Testis (tissue), 3 donors: ENCODE measurements around the gene DDX49. TPM values are rescaled to one million over a fixed set of nuclear protein-coding genes. Genes with fewer than 3 reads are reported as not detected.

ENCODE experiments used
- DNase-seq: peaks from one replicate; pipeline ENCODE4 v3.0.0-alpha.2; 2019
- H3K27ac ChIP-seq, 2 donors: fragments of 200-600 bp; sonication (generic); one replicate each; pipeline ENCODE4 v1.5.1; 2019
- H3K27me3 ChIP-seq: fragments of 200-600 bp; sonication (generic); one replicate; pipeline ENCODE4 v1.5.1; 2019
- H3K36me3 ChIP-seq: fragments of 200-600 bp; sonication (generic); one replicate; pipeline ENCODE4 v1.5.1; 2017; ENCODE audit warnings: low read depth; ENCODE audit errors: missing control alignments
- H3K4me1 ChIP-seq: fragments of 200-600 bp; sonication (generic); one replicate; pipeline ENCODE4 v1.5.1; 2019
- H3K4me3 ChIP-seq, 2 donors: fragments of 200-600 bp; sonication (generic); one replicate each; pipeline ENCODE4 v1.5.1; 2017 to 2019
- H3K9me3 ChIP-seq: fragments of 200-600 bp; sonication (generic); one replicate; pipeline ENCODE4 v1.5.1; 2017
- CTCF ChIP-seq, 3 experiments: fragments of 450-650 bp in 2 of 3; fragments of 200-600 bp in 1 of 3; sonication (generic) in 1 of 3; IDR thresholded peaks; one replicate each; pipeline ENCODE4 v1.5.1; 2016 to 2019; ENCODE audit warnings: antibody characterized with exemption in 3 of 3, mild to moderate bottlenecking in 2 of 3, moderate library complexity in 1 of 3
- POLR2A ChIP-seq: fragments of 450-650 bp; IDR thresholded peaks from one replicate; pipeline ENCODE4 v1.6.1; 2017; ENCODE audit warnings: antibody characterized with exemption, mild to moderate bottlenecking, moderate library complexity
- WGBS, 2 donors: methylation state at CpG; one replicate each; pipeline ENCODE4 v1.1.5; 2018; 5-methylcytosine and 5-hydroxymethylcytosine counted together
- intact Hi-C: fragments of 100-400 bp; cut with DNase I; formaldehyde crosslinking; loops from one replicate; pipeline ENCODE4 v1.15.1; 2023; ENCODE audit warnings: low total_unique reads
- polyA plus RNA-seq: library from polyadenylated mRNA; stranded (reverse); fragments of 350-450 nt; fragmentation: Illumina TruSeq; extraction: RNeasy Lipid Tissue Mini Kit (QIAGEN cat#74804); gene quantifications from one replicate; pipeline ENCODE4 v1.2.3, GENCODE V29; 2014; ENCODE audit warnings: low read depth, low replicate concordance; ENCODE audit not compliant: insufficient read depth
- total RNA-seq, 2 donors: library from RNA; depleted of rRNA; stranded (reverse); fragments of >200 nt; gene quantifications; one replicate each; pipeline ENCODE4 v1.2.3, GENCODE V29; 2016

The DDX49 gene
- total and polyA plus RNA-seq, 3 donors from 2014 or later, result 65.6 to 95.6 (median 84.8) TPM

DNA sequence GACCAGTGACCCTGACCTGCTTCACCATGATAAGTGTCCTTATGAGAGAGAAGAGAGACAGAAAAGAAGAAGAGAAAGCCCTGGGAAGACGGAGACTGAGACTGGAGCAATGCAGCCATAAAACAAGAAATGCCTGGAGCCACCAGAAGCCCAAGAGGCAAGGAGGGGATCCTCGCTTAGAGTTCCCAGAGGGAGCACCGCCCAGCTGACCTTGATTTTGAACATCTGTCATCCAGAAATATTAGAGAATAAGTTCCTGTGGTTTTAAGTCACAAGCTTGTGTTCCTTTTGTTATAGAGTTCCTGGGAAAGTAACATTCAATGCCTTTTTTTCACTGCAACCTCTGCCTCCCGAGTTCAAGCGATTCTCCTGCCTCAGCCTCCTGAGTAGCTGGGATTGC lies 43.8 kb upstream of the DDX49 start:
- Histone ChIP-seq H3K27me3 (no peaks in the 10 kb centered on the region), H3K27ac (no peak overlapping the region), H3K4me1 (peaks cover 8% of the 10 kb centered on the region), H3K4me3 (no peak overlapping the region), H3K9me3 (no peaks in the 10 kb centered on the region), H3K36me3 (no peaks in the 10 kb centered on the region)
- intact Hi-C loops, result no loop called here
- WGBS, 2 donors, result 61 to 71% methylated on average over 5 of the region's 5 CpGs
- TF ChIP-seq CTCF (IDR thresholded peaks at IDR 0.05), result no peak
- TF ChIP-seq POLR2A, result no peak
- DNase-seq, result no peak

- Histone ChIP-seq H3K4me1 (peaks cover 2% of the 10 kb centered on the region), H3K9me3 (no peaks in the 10 kb centered on the region), H3K36me3 (no peaks in the 10 kb centered on the region), H3K27me3 (no peaks in the 10 kb centered on the region), H3K27ac (no peak overlapping the region), H3K4me3 (no peak overlapping the region)
- 96 to 97% methylated on average over 7 of the region's 7 CpGs for WGBS, 2 donors
- no peak for DNase-seq
- TF ChIP-seq CTCF (IDR thresholded peaks at IDR 0.05) (no peak), POLR2A (no peak)
- intact Hi-C loops, result no loop called here
Observed at GRCh38 chr19:18876865-18877264, 42.6 kb upstream of the DDX49 start.

- 92 to 96% methylated on average over 17 to 25 of the region's 25 CpGs for WGBS, 2 donors
- no peak for TF ChIP-seq POLR2A
- no peak for TF ChIP-seq CTCF (IDR thresholded peaks at IDR 0.05)
- H3K36me3 ChIP-seq, result no peaks in the 10 kb centered on the region
- no peak overlapping the region for H3K27ac ChIP-seq
- no peaks in the 10 kb centered on the region for H3K27me3 ChIP-seq
- no peaks in the 10 kb centered on the region for H3K4me1 ChIP-seq
- no peaks in the 10 kb centered on the region for H3K9me3 ChIP-seq
- H3K4me3 ChIP-seq, result no peak overlapping the region
- intact Hi-C loops, result no loop called here
- DNase-seq, result no peak
Observed at GRCh38 chr19:18878058-18878797, 41.3 kb upstream of the DDX49 start.

- H3K27ac ChIP-seq, result no peak overlapping the region
Observed at GRCh38 chr19:18878858-18879578, 40.5 kb upstream of the DDX49 start.

More at GRCh38 chr19:18878858-18879578, 40.5 kb upstream of the DDX49 start:
- H3K36me3 ChIP-seq, result no peaks in the 10 kb centered on the region
- TF ChIP-seq CTCF (IDR thresholded peaks at IDR 0.05) (no peak), POLR2A (no peak)
- intact Hi-C loops, result no loop called here
- H3K4me1 ChIP-seq, result no peaks in the 10 kb centered on the region
- WGBS, 2 donors, result 89 to 91% methylated on average over 32 to 34 of the region's 34 CpGs
- H3K4me3 ChIP-seq, result no peak overlapping the region
- no peaks in the 10 kb centered on the region for H3K27me3 ChIP-seq
- no peak for DNase-seq
- no peaks in the 10 kb centered on the region for H3K9me3 ChIP-seq
